ENCODE results near the gene KLF14.
"Not testable (repeated sequence)": the region's sequence is repeated elsewhere in the genome, so short reads cannot be mapped to it uniquely, and the experiment has no call there.

DNA sequence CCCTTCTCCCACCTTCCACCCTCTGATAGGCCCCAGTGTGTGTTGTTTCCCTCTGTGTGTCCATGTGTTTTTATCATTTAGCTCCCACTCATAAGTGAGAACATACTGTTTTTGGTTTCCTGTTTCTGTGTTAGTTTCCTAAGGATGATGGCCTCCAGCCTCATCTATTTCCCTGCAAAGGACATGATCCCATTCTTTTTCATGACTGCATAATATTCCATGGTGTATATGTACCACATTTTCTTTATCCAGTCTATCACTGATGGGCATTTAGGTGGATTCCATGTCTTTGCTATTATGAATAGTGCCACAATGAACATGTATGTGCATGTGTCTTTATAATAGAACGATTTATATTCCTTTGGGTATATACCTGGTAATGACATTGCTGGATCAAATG, 41.6 kb downstream of the KLF14 start:
- TF ChIP-seq, protein P1, sequence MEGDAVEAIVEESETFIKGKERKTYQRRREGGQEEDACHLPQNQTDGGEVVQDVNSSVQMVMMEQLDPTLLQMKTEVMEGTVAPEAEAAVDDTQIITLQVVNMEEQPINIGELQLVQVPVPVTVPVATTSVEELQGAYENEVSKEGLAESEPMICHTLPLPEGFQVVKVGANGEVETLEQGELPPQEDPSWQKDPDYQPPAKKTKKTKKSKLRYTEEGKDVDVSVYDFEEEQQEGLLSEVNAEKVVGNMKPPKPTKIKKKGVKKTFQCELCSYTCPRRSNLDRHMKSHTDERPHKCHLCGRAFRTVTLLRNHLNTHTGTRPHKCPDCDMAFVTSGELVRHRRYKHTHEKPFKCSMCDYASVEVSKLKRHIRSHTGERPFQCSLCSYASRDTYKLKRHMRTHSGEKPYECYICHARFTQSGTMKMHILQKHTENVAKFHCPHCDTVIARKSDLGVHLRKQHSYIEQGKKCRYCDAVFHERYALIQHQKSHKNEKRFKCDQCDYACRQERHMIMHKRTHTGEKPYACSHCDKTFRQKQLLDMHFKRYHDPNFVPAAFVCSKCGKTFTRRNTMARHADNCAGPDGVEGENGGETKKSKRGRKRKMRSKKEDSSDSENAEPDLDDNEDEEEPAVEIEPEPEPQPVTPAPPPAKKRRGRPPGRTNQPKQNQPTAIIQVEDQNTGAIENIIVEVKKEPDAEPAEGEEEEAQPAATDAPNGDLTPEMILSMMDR (IDR thresholded peaks at IDR 0.05): not testable (repeated sequence)
- not testable (repeated sequence) for TF ChIP-seq POLR2A, EP300 (IDR thresholded peaks at IDR 0.05)

Data from ovary (tissue), 3 donors.